HCT116 (cell line): Measurements from ENCODE around the gene DDX20.

Experiments
- CEBPB ChIP-seq: IDR thresholded peaks from 2 replicates; pipeline ENCODE4 v1.6.1; 2012; ENCODE audit warnings: low read depth
- ELF1 ChIP-seq: IDR thresholded peaks from 2 replicates; pipeline ENCODE4 v1.6.1; 2012; ENCODE audit warnings: low read depth, borderline replicate concordance
- EZH2phosphoT487 ChIP-seq: fragments of 200-600 bp; IDR thresholded peaks from 2 replicates; pipeline ENCODE4 v1.6.1; 2018; ENCODE audit warnings: antibody characterized with exemption, borderline replicate concordance
- POLR2A ChIP-seq: IDR thresholded peaks from 2 replicates; pipeline ENCODE4 v1.7.0; 2011; ENCODE audit warnings: borderline replicate concordance; ENCODE audit not compliant: insufficient read depth, insufficient read length; ENCODE audit errors: extremely low read depth
- POLR2AphosphoS5 ChIP-seq: IDR thresholded peaks from 2 replicates; pipeline ENCODE4 v1.6.1; 2011; ENCODE audit warnings: mild to moderate bottlenecking, low read depth, low read length, moderate library complexity
- TF ChIP-seq, protein P1 (sequence below), 3 experiments: fragments of 200-600 bp in 1 of 3; sonication (generic) in 1 of 3; IDR thresholded peaks in 2 of 3; conservative IDR thresholded peaks in 1 of 3; 2 replicates each; pipeline ENCODE4 v1.5.1; 2012 to 2017; ENCODE audit warnings: low read depth in 2 of 3, low read length in 2 of 3, antibody characterized with exemption in 1 of 3, borderline replicate concordance in 1 of 3, control low read depth in 1 of 3, mild to moderate bottlenecking in 1 of 3, mixed read lengths in 1 of 3, mixed run types in 1 of 3, moderate library complexity in 1 of 3; ENCODE audit not compliant: insufficient read depth in 1 of 3
- TF ChIP-seq, protein P2 (sequence below): IDR thresholded peaks from 2 replicates; pipeline ENCODE4 v1.6.1; 2012
- TF ChIP-seq, protein P3 (sequence below): IDR thresholded peaks from 2 replicates; pipeline ENCODE4 v1.6.1; 2012

- TF ChIP-seq POLR2AphosphoS5 (no peak), POLR2A (no peak), EZH2phosphoT487 (no peak), ELF1 (no peak), CEBPB (no peak)
- TF ChIP-seq, protein P1, sequence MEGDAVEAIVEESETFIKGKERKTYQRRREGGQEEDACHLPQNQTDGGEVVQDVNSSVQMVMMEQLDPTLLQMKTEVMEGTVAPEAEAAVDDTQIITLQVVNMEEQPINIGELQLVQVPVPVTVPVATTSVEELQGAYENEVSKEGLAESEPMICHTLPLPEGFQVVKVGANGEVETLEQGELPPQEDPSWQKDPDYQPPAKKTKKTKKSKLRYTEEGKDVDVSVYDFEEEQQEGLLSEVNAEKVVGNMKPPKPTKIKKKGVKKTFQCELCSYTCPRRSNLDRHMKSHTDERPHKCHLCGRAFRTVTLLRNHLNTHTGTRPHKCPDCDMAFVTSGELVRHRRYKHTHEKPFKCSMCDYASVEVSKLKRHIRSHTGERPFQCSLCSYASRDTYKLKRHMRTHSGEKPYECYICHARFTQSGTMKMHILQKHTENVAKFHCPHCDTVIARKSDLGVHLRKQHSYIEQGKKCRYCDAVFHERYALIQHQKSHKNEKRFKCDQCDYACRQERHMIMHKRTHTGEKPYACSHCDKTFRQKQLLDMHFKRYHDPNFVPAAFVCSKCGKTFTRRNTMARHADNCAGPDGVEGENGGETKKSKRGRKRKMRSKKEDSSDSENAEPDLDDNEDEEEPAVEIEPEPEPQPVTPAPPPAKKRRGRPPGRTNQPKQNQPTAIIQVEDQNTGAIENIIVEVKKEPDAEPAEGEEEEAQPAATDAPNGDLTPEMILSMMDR (IDR thresholded peaks at IDR 0.05 in 2 of 3, conservative IDR thresholded peaks at IDR 0.05 in 1 of 3; ENCODE audit: borderline replicate concordance in 1 of 3, insufficient read depth in 1 of 3, low read depth in 2 of 3, low read length in 2 of 3) = no peak
- TF ChIP-seq, protein P2, sequence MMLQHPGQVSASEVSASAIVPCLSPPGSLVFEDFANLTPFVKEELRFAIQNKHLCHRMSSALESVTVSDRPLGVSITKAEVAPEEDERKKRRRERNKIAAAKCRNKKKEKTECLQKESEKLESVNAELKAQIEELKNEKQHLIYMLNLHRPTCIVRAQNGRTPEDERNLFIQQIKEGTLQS = no peak
- TF ChIP-seq, protein P3, sequence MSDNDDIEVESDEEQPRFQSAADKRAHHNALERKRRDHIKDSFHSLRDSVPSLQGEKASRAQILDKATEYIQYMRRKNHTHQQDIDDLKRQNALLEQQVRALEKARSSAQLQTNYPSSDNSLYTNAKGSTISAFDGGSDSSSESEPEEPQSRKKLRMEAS = no peak
Measured at GRCh38 chr1:111717450-111717849, 38.3 kb upstream of the DDX20 start.
